Rectal smooth muscle tissue (tissue), 1 donor: Measurements from ENCODE around the gene ADGRE3.
A peak's percentile ranks its signal among the peaks of the same experiment; 100 is the strongest.

Experiments used
- H3K27ac ChIP-seq: one replicate; pipeline ENCODE4 v1.7.0; 2013; ENCODE audit warnings: low read depth, low read length, inconsistent platforms
- H3K27me3 ChIP-seq: one replicate; pipeline ENCODE4 v1.7.0; 2013; ENCODE audit warnings: low read length; ENCODE audit not compliant: control insufficient read depth, insufficient read depth
- H3K36me3 ChIP-seq: one replicate; pipeline ENCODE4 v1.7.0; 2013; ENCODE audit warnings: low read length; ENCODE audit not compliant: control insufficient read depth, insufficient read depth
- H3K4me1 ChIP-seq: one replicate; pipeline ENCODE4 v1.7.0; 2013; ENCODE audit warnings: low read length; ENCODE audit not compliant: control insufficient read depth, insufficient read depth
- H3K4me3 ChIP-seq: one replicate; pipeline ENCODE4 v1.7.0; 2013; ENCODE audit warnings: low read length
- H3K9ac ChIP-seq: one replicate; pipeline ENCODE4 v1.7.0; 2013; ENCODE audit warnings: low read length

Gene ADGRE3, protein sequence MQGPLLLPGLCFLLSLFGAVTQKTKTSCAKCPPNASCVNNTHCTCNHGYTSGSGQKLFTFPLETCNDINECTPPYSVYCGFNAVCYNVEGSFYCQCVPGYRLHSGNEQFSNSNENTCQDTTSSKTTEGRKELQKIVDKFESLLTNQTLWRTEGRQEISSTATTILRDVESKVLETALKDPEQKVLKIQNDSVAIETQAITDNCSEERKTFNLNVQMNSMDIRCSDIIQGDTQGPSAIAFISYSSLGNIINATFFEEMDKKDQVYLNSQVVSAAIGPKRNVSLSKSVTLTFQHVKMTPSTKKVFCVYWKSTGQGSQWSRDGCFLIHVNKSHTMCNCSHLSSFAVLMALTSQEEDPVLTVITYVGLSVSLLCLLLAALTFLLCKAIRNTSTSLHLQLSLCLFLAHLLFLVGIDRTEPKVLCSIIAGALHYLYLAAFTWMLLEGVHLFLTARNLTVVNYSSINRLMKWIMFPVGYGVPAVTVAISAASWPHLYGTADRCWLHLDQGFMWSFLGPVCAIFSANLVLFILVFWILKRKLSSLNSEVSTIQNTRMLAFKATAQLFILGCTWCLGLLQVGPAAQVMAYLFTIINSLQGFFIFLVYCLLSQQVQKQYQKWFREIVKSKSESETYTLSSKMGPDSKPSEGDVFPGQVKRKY

GRCh38 chr19:14674764-14675163 lies at the start of gene ADGRE3:
ADGRE3 (minus strand) TSS chr19:14674844; CDS start chr19:14674770, 74 bp downstream.
- Histone ChIP-seq H3K36me3 (no peaks in the 10 kb centered on the region), H3K4me1 (no peaks in the 10 kb centered on the region), H3K27me3 (no peaks in the 10 kb centered on the region), H3K27ac (no peak within 1 kb of the TSS), H3K9ac (no peak within 1 kb of the TSS), H3K4me3 (no peak within 1 kb of the TSS)

DNA sequence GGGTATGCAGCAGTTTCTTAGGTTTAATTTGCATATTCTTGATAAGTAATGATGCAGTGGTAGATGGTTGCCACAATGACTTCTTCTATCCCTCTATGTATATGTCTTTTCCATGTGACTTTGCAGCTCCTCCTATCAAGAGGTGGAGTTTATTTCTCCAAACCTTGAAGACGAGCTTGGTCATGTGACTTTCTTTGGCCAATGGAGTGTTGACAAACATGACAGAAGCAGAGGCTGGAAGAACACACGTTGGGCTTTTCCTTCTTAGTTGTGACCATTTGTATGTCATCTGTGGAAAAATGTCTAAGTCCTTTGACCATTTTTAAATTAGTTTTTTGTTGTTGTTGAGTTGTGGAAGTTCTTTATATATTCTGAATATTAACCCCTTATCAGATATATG lies 47.5 kb upstream of the ADGRE3 start:
- H3K4me1 ChIP-seq, result no peaks in the 10 kb centered on the region
- no peak overlapping the region for H3K9ac ChIP-seq
- H3K4me3 ChIP-seq, result no peak overlapping the region
- no peaks in the 10 kb centered on the region for H3K27me3 ChIP-seq
- H3K27ac ChIP-seq, result no peak overlapping the region
- peaks cover 23% of the 10 kb centered on the region for H3K36me3 ChIP-seq

DNA sequence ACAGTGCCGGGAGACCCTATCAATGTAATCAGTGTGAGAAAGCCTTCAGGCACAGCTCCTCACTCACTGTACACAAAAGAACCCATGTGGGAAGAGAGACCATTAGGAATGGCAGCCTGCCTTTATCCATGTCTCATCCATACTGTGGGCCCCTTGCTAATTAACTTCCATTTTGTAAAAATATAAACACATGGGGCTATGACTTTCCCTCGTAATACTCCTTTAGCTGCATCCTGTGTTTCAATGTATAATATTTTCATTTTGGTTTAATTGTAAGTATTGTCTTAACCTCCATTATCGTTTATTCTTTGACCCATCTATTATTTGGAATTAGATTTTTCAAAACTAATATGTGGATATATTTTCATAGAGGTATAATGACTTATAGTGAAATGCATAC lies 44.5 kb upstream of the ADGRE3 start:
- no peaks in the 10 kb centered on the region for H3K27me3 ChIP-seq
- no peak overlapping the region for H3K27ac ChIP-seq
- no peaks in the 10 kb centered on the region for H3K4me1 ChIP-seq
- H3K9ac ChIP-seq, result no peak overlapping the region
- peaks cover 47% of the 10 kb centered on the region for H3K36me3 ChIP-seq
- H3K4me3 ChIP-seq, result no peak overlapping the region

DNA sequence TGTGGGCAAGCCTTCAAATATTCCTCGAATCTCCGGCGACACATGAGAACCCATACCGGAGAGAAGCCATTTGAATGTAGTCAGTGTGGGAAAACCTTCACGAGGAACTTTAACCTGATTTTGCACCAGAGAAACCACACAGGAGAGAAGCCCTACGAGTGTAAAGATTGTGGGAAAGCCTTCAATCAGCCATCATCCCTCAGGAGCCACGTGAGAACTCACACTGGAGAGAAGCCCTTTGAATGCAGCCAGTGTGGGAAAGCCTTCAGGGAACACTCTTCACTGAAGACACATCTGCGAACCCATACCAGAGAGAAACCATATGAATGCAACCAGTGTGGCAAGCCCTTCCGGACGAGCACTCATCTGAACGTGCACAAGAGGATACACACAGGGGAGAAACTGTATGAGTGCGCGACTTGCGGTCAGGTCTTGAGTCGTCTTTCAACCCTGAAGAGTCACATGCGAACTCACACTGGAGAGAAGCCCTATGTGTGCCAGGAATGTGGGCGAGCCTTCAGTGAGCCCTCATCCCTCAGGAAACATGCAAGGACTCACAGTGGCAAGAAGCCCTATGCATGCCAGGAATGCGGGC lies 44.0 kb upstream of the ADGRE3 start:
- Histone ChIP-seq H3K4me3 (peak overlapping the region; percentile 12), H3K9ac (no peak overlapping the region)

GRCh38 chr19:14715841-14716240 lies 41.2 kb upstream of the ADGRE3 start:
- peaks cover 48% of the 10 kb centered on the region for H3K36me3 ChIP-seq
- no peak overlapping the region for H3K9ac ChIP-seq
- no peaks in the 10 kb centered on the region for H3K27me3 ChIP-seq
- H3K4me1 ChIP-seq, result no peaks in the 10 kb centered on the region
- H3K4me3 ChIP-seq, result no peak overlapping the region
- no peak overlapping the region for H3K27ac ChIP-seq

More for the DNA sequence above, 44.0 kb upstream of the ADGRE3 start:
- Histone ChIP-seq H3K27me3 (no peaks in the 10 kb centered on the region), H3K27ac (no peak overlapping the region), H3K36me3 (peaks cover 46% of the 10 kb centered on the region), H3K4me1 (no peaks in the 10 kb centered on the region)

- H3K4me1 ChIP-seq, result no peaks in the 10 kb centered on the region
- no peak overlapping the region for H3K4me3 ChIP-seq
- H3K27me3 ChIP-seq, result no peaks in the 10 kb centered on the region
- H3K36me3 ChIP-seq, result peaks cover 67% of the 10 kb centered on the region
- no peak overlapping the region for H3K9ac ChIP-seq
- no peak overlapping the region for H3K27ac ChIP-seq
Measured at GRCh38 chr19:14704450-14704849, 29.8 kb upstream of the ADGRE3 start.

- Histone ChIP-seq H3K36me3 (peaks cover 71% of the 10 kb centered on the region), H3K4me1 (no peaks in the 10 kb centered on the region), H3K27me3 (no peaks in the 10 kb centered on the region), H3K27ac (no peak overlapping the region), H3K4me3 (no peak overlapping the region), H3K9ac (no peak overlapping the region)
Measured at GRCh38 chr19:14703833-14704232, 29.2 kb upstream of the ADGRE3 start.

DNA sequence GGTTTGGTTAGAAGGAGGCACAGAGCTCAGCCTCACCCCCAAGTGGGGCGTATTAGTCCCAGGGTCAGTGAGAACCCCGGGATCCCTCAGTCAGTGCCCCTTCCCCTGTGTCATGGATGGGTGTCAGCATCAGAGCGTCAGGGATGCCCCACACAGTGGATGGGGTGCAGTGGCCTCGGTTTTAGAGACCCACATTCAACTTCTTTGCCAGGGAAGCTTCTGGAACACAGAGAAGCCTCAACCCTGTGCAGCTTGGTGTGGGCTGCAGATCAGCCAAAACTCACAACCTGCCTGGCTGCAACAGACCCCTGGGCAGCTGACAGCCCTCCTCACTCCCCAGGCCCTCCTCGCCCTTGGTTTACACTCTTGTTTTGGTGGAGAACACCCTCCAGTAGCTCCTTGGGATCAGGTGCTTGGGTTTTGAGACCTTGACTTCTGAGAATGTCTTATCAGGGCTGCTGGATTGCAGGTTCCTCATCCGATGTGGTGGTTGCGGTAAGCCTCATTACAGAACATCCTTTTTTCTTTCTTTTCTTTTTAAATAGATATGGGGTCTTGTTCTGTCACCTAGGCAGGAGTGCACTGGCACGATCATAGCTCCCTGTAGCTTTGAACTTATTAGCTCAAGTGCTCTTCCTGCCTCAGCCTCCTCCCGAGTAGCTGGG lies 26.2 kb upstream of the ADGRE3 start:
- Histone ChIP-seq H3K4me3 (no peak overlapping the region), H3K27ac (no peak overlapping the region), H3K9ac (no peak overlapping the region), H3K4me1 (no peaks in the 10 kb centered on the region), H3K27me3 (no peaks in the 10 kb centered on the region), H3K36me3 (peaks cover 63% of the 10 kb centered on the region)

DNA sequence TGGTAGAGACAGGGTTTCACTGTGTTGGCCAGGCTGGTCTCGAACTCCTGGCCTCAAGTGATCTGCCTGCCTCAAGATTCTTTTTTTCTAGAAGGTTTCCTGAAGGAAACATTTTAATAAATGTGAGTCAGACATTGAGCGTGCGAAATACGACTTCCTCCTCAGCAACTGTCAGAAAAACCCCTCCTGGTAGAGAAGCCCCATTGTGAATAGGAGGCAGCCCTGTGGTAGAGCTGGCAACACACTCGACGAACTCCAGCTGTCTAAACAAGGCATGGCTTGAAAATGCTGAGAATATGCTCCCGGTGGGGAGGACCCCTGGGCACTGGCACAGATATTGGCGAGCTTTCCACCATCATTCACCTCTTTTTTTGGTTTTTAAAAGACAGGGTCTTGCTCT lies 25.0 kb upstream of the ADGRE3 start:
- H3K27me3 ChIP-seq, result no peaks in the 10 kb centered on the region
- no peaks in the 10 kb centered on the region for H3K4me1 ChIP-seq
- no peak overlapping the region for H3K9ac ChIP-seq
- H3K36me3 ChIP-seq, result peaks cover 61% of the 10 kb centered on the region
- H3K4me3 ChIP-seq, result no peak overlapping the region
- H3K27ac ChIP-seq, result no peak overlapping the region

- Histone ChIP-seq H3K27me3 (no peaks in the 10 kb centered on the region), H3K4me1 (no peaks in the 10 kb centered on the region), H3K27ac (no peak overlapping the region), H3K36me3 (peaks cover 31% of the 10 kb centered on the region), H3K4me3 (no peak overlapping the region), H3K9ac (no peak overlapping the region)
Measured at GRCh38 chr19:14695471-14695870, 20.8 kb upstream of the ADGRE3 start.

GRCh38 chr19:14694641-14695266 lies 20.1 kb upstream of the ADGRE3 start:
- no peak overlapping the region for H3K4me3 ChIP-seq
- peaks cover 24% of the 10 kb centered on the region for H3K36me3 ChIP-seq
- H3K9ac ChIP-seq, result no peak overlapping the region
- H3K27me3 ChIP-seq, result no peaks in the 10 kb centered on the region
- H3K27ac ChIP-seq, result no peak overlapping the region
- H3K4me1 ChIP-seq, result no peaks in the 10 kb centered on the region
